Fibroblast of skin of left biceps (primary cell): ENCODE measurements around the gene INTS15.
"Not testable (repeated sequence)": the region's sequence is repeated elsewhere in the genome, so short reads cannot be mapped to it uniquely, and the experiment has no call there.

ENCODE experiments used
- DNase-seq, 2 experiments: peaks; one replicate each; pipeline ENCODE4 v3.0.0-alpha.2; 2013; ENCODE audit warnings: low read depth in 2 of 2

The INTS15 gene

DNA sequence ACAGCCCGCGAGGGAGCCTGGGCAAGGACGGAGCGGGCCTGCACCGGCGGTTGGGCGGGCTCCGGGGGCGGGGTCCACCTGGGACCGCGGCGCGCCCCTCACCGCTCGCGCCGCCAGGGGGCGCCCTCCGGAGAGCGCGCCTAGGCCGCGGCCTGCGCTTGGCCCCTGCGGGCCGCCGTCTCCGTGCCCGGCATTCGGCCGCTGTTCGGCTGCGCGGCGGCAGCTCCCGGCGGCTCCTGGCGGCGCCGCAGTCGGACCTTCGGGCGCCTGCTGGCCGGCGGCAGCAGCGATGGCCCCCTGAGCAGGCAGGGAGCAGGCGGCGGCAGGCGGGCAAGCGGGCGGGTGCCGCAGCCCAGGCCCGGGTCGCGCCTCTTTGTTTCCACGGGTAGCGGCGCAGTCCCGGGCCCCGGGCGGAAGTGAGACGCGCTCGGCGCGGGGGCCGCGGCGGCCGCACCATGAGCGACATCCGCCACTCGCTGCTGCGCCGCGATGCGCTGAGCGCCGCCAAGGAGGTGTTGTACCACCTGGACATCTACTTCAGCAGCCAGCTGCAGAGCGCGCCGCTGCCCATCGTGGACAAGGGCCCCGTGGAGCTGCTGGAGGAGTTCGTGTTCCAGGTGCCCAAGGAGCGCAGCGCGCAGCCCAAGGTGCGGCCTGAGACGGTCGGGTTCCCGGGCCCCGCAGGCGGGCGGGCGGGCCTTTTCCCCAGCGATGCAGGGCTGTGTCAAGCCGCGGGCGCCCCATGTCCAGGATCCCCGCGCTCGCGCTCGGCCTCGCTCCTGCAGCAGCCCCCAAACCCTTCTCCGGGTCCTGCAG lies at the start of gene INTS15:
TSS of gene INTS15 (plus strand) at position 193 of the 816 bp plus-strand sequence. CDS start at position 456, 263 bp downstream.
- peak; percentile 47 to 51 for DNase-seq

DNA sequence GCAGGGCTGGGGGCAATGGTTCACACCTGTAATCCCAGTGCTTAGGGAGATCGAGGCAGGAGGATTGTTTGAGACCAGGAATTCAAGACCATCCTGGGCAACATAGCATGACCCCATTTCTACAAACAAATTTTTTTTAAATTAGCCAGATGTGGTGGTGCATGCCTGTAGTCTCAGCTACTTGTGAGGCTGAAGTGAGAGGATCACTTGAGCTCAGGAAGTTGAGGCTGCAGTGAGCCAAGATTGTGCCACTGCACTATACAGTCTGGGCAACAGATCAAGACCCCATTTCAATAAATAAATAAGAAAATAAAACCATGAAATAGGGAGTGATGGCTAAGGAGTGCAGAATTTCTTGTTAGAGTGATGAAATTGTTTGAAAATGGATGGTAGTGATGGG lies 47.5 kb upstream of the INTS15 start:
- no peak for DNase-seq

DNA sequence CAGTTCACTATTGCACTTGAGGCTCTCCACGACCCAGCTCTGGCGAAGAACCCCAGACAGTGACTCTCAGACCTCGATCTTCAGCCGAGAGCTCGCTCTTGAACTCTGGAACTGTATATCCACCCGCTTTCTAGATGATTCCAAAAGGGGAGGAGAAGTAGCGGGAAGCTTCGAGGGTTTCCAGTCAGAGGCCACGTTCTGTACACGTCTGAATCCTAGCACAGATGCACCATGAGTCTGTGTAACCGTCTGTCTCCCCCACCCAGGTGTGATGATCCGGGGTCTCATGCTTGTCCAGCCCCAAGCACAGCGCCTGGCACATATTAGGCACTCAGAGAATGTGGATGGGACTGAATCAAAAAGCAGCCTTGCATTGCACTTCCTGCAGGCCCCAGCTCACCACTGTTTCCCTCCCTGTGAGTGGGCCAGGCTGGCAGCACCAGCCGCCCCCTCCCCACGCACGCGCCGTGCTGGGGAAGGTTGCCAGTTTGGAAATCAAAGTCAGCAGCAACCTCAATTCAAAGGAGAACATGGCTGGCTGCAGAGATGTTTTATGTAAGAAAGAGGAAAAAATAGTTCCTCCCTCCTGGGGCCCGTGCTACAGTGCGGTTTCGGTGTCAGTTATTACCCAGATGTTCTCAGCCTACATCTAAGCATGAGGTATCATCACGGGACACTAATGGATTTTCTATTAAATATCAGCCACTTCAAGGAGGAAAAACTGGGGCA lies 44.3 kb upstream of the INTS15 start:
- no peak for DNase-seq

DNA sequence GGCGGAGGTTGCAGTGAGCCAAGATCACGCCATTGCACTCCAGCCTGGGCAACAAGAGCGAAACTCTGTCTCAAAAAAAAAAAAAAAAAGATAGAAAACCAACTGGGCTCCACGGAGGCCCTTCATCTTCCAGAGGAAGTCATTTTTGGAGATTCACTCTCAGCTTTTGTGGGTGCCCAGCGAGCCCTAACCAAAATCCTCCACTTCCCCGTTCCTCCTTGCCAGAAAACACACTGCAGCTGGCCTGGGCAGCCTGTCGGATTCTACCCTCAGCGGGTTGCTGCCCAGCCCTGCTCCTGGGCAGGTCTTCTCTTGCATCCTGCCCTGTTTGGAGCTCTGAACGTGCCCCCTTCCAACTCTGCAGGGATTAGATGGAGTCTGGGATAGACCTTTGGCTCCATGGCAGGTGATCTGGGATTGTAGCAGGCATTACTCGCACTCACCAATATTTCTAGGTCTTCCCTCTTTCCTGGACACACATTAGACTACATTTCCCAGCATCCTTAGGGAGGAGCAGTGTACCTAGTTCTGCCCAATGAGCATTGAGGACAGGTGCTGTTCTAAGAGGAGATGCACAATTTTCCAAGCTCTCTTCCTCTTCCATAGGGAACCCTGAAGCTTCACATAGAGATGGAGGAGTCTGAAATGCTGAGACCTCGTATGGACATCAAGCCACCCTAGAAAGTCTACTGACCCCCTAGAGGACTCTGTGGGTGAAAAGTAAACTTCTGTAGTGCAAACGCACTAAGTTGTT lies 43.1 kb upstream of the INTS15 start:
- no peak for DNase-seq

DNA sequence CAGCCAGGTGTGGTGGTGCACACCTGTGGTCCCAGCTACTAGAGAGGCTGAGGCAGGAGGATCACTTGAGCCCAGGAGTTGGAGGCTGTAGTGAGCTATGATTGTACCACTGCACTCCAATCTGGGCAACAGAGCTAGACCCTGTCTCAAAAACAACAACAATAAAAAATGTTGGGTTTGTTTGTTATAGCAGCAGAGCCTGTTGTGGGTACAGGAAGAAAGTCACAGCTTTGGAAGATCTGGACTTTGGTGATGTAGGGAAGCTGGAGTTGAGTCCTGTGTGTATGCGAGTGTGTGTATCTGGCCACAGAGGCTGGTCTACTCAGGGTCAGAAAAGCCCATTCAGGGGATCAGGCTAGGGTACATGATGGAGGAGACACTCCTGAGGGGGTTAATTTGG lies 42.4 kb upstream of the INTS15 start:
- no peak for DNase-seq

DNA sequence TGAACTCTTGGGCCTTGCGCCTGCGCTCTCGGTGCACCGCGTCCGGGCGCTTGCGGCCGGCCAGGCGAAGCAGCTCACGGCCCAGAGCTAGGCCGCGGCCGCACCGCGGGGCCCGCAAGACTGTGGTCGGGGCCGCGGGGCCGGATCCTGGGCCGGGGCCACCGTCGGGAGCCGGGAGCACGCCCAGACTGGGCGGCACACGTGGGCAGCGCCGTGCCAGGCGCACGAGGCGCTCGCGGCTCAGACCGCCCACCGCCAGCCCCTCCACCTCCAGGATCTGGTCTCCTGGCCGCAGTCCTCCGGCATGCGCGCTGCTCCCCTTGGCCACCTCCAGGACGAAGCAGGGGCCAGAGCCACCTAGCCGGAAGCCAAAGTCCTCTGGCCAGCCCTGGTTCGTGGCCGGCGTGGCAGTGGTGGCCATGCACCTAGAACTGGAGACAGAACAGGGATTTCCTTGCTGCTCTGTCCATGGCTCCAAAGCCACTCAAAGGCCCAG lies 38.8 kb upstream of the INTS15 start, which contains the start of gene GRID2IP:
TSS of gene GRID2IP (minus strand) at position 446 of the 496 bp plus-strand sequence. CDS start at position 421, 25 bp downstream.
- DNase-seq, result no peak

DNA sequence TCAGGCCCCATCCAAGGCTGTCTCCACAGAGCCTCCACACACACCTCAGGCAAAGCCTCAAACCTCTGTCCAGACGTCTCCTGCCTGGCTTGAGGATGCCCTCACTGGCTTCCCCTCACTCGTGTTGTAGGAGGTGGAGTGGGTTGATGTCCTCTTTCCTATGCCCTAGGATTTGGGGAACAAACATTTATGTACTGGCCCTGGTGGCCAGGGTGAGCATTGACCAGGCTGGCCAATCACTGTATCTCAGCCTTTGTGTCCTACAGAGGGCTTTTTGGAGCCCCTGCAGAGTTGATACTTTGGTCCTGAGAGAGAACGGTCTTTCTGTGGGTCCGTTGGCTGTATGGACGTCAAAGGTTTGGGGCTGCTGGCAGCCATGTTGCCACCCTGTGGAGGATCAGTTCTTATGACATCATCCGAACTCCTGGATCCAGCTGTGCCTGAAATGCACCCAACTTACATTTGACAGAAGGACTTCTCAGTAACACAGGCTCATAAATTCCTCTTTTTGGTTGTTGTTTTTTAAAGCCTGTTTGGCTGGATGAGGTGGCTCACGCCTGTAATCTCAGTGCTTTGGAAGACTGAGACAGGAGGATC lies 36.3 kb upstream of the INTS15 start:
- DNase-seq, result no peak

DNA sequence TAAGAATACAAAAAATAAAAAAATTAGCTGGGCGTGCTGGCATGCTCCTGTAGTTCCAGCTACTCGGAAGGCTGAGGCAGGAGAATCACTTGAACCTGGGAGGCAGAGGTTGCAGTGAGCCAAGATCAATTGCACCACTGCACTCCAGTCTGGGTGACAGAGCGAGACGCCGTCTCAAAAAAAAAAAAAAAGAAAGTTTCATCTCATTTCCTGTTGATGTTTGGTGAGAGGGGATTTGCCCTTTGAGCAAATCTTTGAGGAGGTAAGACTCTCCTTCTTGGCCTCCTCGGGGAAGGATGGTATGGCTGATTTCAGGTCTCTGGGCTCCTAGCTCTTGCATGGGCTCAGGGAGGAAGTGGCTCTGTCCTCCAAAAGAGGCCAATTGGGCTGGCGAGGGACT lies 35.0 kb upstream of the INTS15 start:
- DNase-seq, result no peak

DNA sequence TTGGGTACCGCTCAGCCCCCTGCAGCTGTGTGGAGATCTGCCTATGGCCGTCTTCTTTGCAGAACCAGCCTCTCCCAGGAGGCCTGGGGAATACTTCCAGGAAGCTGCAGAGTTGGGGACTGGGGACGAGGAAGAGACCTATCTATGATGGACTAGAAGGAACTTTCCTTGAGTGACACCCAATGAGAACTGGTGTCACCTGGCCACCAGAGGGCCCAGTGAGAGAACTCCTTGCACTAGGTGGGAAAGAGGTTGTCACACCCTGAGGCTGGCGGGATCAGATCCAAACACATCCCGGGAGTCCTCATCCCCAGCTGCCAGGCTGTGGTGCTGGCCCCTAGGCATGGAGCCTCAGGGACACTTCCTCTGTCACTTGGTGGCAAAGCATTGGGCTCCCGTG lies 33.6 kb upstream of the INTS15 start:
- DNase-seq, result no peak

DNA sequence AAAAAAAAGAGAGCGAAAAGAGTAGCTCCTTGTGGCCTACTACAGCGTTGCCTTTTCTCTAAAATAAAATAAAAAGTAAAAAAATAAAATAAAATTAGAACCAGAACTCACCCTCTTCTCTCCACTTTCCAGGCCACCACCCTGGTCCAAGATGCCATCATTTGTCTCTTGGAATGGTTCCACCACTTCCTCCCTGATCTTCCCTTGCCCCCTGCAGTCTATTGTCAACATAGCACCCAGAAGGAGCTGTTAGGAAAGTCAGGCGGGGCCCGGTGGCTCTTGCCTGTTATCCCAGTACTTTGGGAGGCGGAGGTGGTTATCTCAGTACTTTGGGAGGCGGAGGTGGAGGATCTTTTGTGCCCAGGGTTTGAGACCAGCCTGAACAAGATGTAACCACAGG lies 31.0 kb upstream of the INTS15 start:
- DNase-seq, result no peak

DNA sequence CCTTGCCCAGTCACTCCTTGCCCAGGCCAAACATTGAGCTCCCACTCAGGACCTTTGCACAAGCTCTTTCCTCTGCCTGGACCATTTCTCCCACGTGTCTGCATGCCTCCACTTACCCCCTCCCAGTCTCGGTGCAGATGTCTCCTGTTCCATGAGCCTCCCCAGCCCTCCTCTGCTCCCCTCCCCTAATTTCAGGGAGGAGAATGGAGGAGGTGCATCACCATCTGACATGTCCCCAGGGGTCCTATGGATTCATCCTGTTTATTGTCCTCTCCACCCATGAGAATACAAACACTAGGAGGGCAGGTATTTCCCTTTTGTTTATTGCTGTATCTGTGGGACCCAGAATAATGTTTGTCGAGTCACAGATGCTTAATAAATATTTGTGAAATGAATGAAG lies 29.9 kb upstream of the INTS15 start:
- no peak for DNase-seq

DNA sequence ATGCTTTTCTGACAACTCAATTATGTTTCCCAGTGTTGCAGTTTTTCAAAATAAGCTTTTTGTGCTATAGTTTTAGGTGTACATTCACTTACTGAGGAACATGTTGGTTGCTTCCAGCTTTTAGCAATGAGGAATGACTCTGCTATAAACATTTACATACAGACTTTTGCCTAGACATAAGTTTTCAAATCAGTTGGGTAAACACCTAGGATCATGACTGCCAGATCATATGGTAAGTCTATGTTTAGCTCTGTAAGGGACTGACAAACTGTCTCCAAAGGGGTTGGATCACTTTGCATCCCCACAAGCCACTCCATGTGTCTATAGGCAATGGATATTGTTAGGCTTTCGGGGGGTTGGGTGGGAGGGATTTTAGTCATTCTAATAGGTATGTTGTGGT lies 27.7 kb upstream of the INTS15 start:
- no peak for DNase-seq

DNA sequence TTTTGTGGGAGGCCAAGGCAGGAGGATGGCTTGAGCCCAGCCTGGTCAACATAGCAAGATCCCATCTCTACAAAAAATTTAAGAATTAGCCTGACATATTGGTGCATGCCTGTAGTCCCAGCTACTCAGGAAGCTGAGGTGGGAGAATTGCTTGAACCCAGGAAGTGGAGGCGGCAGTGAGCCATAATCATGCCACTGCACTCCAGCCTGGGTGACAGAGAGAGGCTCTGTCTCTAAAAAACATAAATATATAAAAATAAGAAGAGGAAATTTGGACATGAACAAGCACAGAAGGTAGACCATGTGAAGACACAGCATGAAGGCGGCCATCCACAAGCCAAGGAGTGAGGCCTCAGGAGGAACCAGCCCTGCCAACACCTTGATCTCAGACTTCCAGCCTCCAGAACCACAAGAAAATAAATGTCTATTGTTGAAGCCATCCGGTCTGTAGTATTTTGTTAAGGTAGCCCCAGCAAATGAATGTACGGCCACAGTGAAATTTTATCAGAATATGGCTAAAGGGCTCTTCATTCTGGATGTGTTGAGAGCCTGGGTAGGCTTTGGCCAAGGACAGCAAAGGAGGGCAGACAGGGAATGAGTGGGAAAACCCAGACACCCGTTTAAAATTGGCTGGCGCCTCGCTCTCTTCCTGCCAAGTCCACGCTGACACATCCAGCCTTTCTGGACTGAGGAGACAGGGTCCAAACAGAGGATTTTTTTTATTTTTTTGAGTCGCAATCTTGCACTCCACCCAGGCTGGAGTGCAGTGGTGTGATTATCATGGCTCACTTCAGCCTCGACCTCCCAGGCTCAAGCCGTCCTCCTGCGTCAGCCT lies 25.7 kb upstream of the INTS15 start:
- DNase-seq, result no peak

DNA sequence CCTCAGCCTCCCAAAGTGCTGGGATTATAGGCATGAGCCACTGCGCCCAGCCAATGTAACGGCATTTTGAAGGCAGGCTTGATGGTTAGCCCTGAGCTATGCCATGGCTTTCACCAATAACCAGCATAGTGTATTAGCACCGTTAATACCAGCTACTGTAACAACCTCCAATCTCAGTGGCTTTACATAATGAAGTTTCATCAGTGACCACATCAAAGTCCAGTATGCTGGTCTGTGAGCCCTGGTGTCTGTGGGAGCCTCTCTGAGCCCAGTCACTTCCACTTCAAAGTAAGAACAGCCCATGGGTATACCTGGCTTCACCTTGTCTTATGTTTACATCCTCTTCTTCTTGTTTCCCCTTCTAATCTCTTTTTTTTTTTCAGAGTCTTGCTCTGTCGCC lies 24.2 kb upstream of the INTS15 start:
- no peak for DNase-seq

DNA sequence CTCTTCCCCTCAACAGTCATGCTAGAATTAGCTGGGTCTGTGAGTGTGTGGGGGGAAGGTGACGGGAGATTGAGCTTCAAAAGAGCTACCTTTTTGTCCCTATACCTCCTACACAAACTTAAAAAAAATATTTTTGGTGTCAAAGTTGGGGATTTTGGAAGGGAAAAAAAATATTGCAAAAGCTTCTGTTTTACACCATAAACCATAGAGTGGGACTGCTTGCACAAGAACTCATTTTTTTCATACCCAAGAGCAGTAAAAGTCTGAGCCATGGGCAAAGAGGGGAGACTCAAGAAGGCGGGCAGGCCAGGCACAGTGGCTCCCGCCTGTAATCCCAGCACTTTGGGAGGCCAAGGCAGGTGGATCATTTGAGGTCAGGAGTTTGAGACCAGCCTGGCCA lies 21.9 kb upstream of the INTS15 start:
- no peak for DNase-seq

DNA sequence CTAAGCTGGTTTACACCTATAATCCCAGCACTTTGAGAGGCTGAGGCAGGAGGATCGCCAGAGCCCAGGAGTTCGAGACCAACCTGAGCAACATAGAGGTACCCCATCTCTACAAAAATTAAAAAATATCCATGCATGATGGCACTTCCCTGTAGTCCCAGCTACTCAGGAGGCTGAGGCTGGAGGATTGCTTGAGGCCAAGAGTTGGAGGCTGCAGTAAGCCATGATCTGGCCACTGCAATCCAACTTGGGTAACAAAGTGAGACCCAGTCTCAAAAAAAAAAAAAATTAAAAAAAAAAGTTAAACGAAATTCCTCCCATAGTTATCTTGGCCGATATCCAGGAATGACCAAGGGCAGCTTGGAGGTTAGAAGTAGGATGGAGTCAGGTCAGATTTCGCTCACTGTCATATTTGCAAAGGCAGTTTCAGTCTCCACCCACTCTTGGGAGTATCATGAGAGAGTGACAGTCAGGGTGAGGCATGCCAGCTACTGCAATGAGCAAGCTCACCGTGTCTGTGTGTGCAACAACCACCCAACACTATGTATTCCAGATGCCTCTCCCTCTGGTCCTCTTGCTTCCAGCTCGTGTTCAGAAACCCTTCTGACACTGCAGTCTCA lies 18.6 kb upstream of the INTS15 start:
- no peak for DNase-seq

DNA sequence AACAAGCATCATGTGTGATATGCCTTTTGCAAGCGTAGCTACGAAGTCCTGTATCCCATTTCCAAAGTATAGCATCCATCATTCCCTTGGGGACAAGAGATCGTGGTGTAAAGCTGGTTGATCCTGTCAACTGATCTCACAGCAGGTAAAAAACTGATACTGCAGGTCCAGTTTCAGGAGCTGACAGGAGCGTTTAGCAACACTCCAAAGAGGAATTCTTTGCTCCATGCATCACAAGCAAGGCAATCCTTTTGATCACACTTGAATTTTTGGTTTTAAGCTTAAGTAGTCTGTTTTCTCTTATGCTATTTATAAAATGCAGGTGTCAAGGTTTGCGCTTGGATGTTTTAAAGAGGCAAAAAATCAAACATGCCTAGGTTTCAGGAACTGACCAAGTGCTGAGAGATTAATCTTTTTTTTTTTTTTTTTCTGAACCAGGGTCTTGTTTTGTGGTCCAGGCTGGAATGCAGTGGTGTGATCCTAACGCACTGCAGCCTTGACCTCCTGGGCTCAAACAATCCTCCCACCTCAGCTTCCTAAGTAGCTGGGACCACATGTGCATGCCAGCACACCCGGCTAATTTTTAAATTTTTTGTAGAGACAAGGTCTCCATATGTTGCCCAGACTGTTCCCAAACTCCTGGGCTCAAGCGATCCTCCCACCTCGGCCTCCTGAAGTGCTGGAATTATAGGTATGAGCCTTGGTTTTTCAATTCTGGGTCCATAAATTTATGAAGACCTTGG lies 14.4 kb upstream of the INTS15 start:
- no peak for DNase-seq

DNA sequence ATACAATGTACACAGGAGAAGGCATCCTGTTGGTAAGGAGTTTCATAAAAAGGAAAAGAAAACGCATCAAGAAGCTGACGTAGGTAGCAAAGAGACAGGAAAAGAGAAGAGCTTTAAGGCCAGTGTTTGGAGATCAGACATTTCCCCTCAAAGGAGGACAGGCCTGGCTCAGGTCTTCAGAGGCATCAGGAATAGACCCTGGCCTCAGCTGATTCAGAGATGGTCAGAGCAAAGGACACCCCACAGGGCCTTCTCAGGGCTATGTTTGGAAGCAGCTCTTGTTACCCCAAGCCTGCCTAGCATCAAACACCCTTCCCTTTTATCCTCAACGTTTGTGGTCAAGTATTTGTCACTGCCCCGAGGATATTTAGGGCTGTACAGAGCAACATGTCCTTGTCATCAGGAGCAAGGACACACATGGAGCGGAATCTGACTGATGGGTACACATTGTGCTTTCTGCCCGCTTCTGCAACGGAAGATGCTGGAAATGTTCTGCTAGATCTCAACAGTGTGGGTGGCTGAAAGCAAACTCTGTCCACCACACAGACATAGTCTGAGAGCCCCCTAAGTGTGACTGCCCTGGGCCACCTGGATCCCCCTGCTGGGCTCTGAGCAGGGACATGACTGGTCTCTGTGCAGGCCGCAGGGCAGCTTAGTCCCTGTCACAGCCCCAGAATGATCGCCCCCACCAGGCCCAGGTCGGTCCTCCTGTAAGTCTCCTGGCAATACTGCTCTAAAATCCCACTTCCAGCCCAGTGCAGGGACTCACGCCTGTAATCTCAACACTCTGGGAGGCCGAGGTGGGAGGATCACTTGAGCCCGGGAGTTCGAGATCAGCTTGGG lies 13.6 kb upstream of the INTS15 start:
- no peak for DNase-seq

DNA sequence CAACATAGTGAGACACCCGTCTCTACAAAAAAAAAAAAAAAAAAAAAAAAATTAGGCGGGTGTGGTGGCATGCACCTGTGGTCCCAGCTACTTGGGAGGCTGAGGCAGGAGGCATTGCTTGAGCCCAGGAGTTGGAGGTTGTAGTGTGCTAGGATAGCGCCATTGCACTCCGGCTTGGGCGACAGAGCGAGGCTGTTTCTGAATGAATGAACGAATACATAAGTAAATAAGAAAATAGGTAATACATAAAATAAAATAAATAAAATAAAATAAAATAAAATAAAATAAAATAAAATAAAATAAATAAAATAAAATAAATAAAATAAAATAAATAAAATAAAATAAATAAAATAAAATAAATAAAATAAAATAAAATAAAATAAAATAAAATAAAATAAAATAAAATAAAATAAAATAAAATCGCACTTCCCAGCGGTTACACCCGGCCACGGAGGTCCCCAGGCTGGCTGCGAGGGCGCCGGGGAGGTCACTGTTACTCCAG lies 12.9 kb upstream of the INTS15 start:
- DNase-seq, result not testable (repeated sequence)
